ENCODE results near the gene BYSL. TPM values are rescaled to one million over a fixed set of nuclear protein-coding genes. Genes with fewer than 3 reads are reported as not detected.

The BYSL gene
- total and polyA plus RNA-seq, 9 of the 15 experiments (the other 6 are each of a cell fraction or from before 2014, with no cell fraction given), result 22.2 to 92.3 (median 53.4) TPM

- peak; percentile 47 for TF ChIP-seq POLR2G (IDR thresholded peaks at IDR 0.05; ENCODE audit: low read depth, low read length)
- TF ChIP-seq USF2 (CRISPR knock-in tag; IDR thresholded peaks at IDR 0.05), result no peak
- no peak for TF ChIP-seq CCNT2 (IDR thresholded peaks at IDR 0.05; ENCODE audit: borderline replicate concordance, extremely low read depth, insufficient read length, low read depth, low read length)
- no peak for TF ChIP-seq MTA1 (IDR thresholded peaks at IDR 0.05; ENCODE audit: borderline replicate concordance)
- TF ChIP-seq ZBTB11 (CRISPR knock-in tag; IDR thresholded peaks at IDR 0.05), result peak in 1 of 3 experiments; percentile 15; a peak in 1 of 6 replicates
- no peak for TF ChIP-seq CXXC5 (CRISPR knock-in tag; IDR thresholded peaks at IDR 0.05)
- no peak for TF ChIP-seq ZNF707 (CRISPR knock-in tag; conservative IDR thresholded peaks at IDR 0.05)
- no peak for TF ChIP-seq MXI1 (IDR thresholded peaks at IDR 0.05; ENCODE audit: low read depth, low read length)
- peak; percentile 54; the same call in 1 of the 2 replicates for TF ChIP-seq GABPB1 (CRISPR knock-in tag; IDR thresholded peaks at IDR 0.05)
- TF ChIP-seq ZNF280A (IDR thresholded peaks at IDR 0.05; ENCODE audit: low read depth, partially characterized antibody), result no peak
- peak in 2 of 3 experiments; percentile 3 to 17; a peak in 2 of 6 replicates for TF ChIP-seq CTCF (IDR thresholded peaks at IDR 0.05 in 2 of 3, conservative IDR thresholded peaks at IDR 0.05 in 1 of 3; ENCODE audit: insufficient read depth in 2 of 3, low read depth in 1 of 3, low read length in 3 of 3)
- no peak for TF ChIP-seq RCOR1 (IDR thresholded peaks at IDR 0.05; ENCODE audit: borderline replicate concordance in 1 of 2, low read depth in 2 of 2, low read length in 2 of 2)
- TF ChIP-seq SRSF7 (optimal IDR thresholded peaks at IDR 0.05; ENCODE audit: low read depth, low read length), result no peak
- TF ChIP-seq SMARCE1 (IDR thresholded peaks at IDR 0.05), result 0 out of 2 replicates have a peak, but pooled peaks have one; percentile 16
- TF ChIP-seq MAX (CRISPR knock-in tag; IDR thresholded peaks at IDR 0.05), result no peak
- no peak for TF ChIP-seq HNRNPK (IDR thresholded peaks at IDR 0.05; ENCODE audit: low read depth, low read length, poor library complexity, severe bottlenecking)
- TF ChIP-seq MCM5 (IDR thresholded peaks at IDR 0.05; ENCODE audit: low read depth), result no peak
- no peak for TF ChIP-seq PHB (CRISPR knock-in tag; IDR thresholded peaks at IDR 0.05)
These were observed 19.5 kb downstream of the BYSL start (continued) for GRCh38 chr6:41940759-41941279.
